ENCODE results near the gene ALKBH3.

ALKBH3 gene

GRCh38 chr11:43918662-43919061, 38.0 kb downstream of the ALKBH3 start:
- no peaks in the 10 kb centered on the region for H3K27me3 ChIP-seq (ENCODE audit: insufficient read depth, poor library complexity, severe bottlenecking)
- H3K4me3 ChIP-seq (replicated peaks; ENCODE audit: insufficient read depth, low read length) = no peak overlapping the region
- DNase-seq (ENCODE audit: low read depth in 1 of 2, low spot score in 1 of 2) = no peak
- TF ChIP-seq POLR2AphosphoS5 (IDR thresholded peaks at IDR 0.05; ENCODE audit: low read depth) (no peak), CTCF (IDR thresholded peaks at IDR 0.05; ENCODE audit: insufficient read depth, low read length) (no peak), REST (IDR thresholded peaks at IDR 0.05; ENCODE audit: insufficient replicate concordance, low read depth) (no peak), GABPA (IDR thresholded peaks at IDR 0.05; ENCODE audit: low read depth) (no peak), SPI1 (IDR thresholded peaks at IDR 0.05; ENCODE audit: borderline replicate concordance, low read depth) (no peak)
- H3K27ac ChIP-seq (replicated peaks) = no peak overlapping the region

GRCh38 chr11:43919852-43920597, 39.4 kb downstream of the ALKBH3 start:
- Histone ChIP-seq H3K27ac (replicated peaks) (no peak overlapping the region), H3K4me3 (replicated peaks; ENCODE audit: insufficient read depth, low read length) (no peak overlapping the region), H3K27me3 (ENCODE audit: insufficient read depth, poor library complexity, severe bottlenecking) (no peaks in the 10 kb centered on the region)
- TF ChIP-seq GABPA (IDR thresholded peaks at IDR 0.05; ENCODE audit: low read depth) (no peak), CTCF (IDR thresholded peaks at IDR 0.05; ENCODE audit: insufficient read depth, low read length) (no peak), SPI1 (IDR thresholded peaks at IDR 0.05; ENCODE audit: borderline replicate concordance, low read depth) (no peak), POLR2AphosphoS5 (IDR thresholded peaks at IDR 0.05; ENCODE audit: low read depth) (no peak), REST (IDR thresholded peaks at IDR 0.05; ENCODE audit: insufficient replicate concordance, low read depth) (no peak)
- DNase-seq (ENCODE audit: low read depth in 1 of 2, low spot score in 1 of 2) = no peak

GRCh38 chr11:43920598-43921419, 40.2 kb downstream of the ALKBH3 start:
- Histone ChIP-seq H3K27ac (replicated peaks) (no peak overlapping the region), H3K4me3 (replicated peaks; ENCODE audit: insufficient read depth, low read length) (no peak overlapping the region), H3K27me3 (ENCODE audit: insufficient read depth, poor library complexity, severe bottlenecking) (no peaks in the 10 kb centered on the region)
- TF ChIP-seq CTCF (IDR thresholded peaks at IDR 0.05; ENCODE audit: insufficient read depth, low read length) (no peak), POLR2AphosphoS5 (IDR thresholded peaks at IDR 0.05; ENCODE audit: low read depth) (no peak), SPI1 (IDR thresholded peaks at IDR 0.05; ENCODE audit: borderline replicate concordance, low read depth) (no peak), GABPA (IDR thresholded peaks at IDR 0.05; ENCODE audit: low read depth) (no peak), REST (IDR thresholded peaks at IDR 0.05; ENCODE audit: insufficient replicate concordance, low read depth) (no peak)
- DNase-seq (ENCODE audit: low read depth in 1 of 2, low spot score in 1 of 2) = peak; percentile 26 to 58
